ENCODE data around the gene MAN1A1. TPM values are rescaled to one million over a fixed set of nuclear protein-coding genes. Genes with fewer than 3 reads are reported as not detected.
"Not testable (repeated sequence)": the region's sequence is repeated elsewhere in the genome, so short reads cannot be mapped to it uniquely, and the experiment has no call there.

The MAN1A1 gene
- 0.06 and 1.3 TPM in 2 replicates for total RNA-seq (2014; rRNA removed; shearing (Covaris generic))

DNA sequence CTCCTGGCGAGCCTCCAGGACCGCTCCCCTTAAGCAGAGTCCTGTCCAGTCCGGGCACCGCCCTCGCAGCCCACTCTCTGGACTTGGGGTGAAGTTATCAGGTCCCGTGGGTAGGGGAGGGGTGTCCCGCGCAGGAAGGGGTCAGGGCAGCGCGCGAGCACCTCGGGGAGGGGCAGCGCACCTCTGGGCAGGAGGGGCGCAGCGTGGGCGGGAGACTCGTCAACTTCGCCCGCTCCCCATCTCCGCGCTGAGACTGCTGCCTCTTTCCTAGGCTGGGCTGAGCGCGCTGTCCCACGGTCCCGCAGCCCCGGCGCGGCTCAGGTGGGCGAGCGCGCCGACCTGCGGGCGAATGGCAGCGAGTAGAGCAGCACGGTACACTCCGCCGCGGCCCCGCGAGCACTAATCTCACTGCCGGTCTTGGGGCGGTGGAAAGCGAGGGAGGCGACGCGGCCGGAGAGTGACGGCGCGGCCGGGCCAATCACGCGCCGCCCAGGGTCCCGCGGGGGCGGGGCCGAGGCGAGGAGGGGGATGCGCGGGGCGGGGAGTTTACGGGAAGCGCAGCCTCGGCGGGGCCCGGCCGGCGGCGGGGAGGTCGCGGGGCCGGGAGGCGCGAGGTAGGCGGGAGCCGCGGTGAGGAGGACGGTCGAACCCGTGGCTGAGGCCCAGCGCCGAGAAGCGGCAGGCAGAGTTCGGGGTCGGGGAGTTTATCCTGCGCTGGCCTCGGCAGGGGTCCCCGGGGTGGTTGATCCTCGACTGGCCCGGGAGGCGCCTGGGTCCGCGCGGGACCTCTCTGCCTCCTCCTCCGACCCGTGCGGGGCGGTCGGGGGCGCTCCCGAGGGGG, at the start of gene MAN1A1:
Gene MAN1A1, minus strand, starts transcription at position 401 of the 841 bp plus-strand sequence. CDS start 696 bp downstream, outside the sequence.
- H3K27ac ChIP-seq = no peak within 1 kb of the TSS
- peak within 1 kb of the TSS; percentile 49 for H3K4me3 ChIP-seq
- H3K9me3 ChIP-seq (replicated peaks) = 0 out of 2 replicates have a peak, but pooled peaks cover 3% of the 10 kb centered on the region
- H3K4me1 ChIP-seq (replicated peaks) = peaks cover 18% of the 10 kb centered on the region
- H3K27me3 ChIP-seq (replicated peaks) = peaks cover 55% of the 10 kb centered on the region
- no peaks in the 10 kb centered on the region for H3K36me3 ChIP-seq
- DNase-seq (ENCODE audit: low read depth in 1 of 2, low spot score in 2 of 2) = peak; percentile 42 to 55

- H3K36me3 ChIP-seq = no peaks in the 10 kb centered on the region
- H3K27ac ChIP-seq = no peak overlapping the region
- no peak for DNase-seq (ENCODE audit: low read depth in 1 of 2, low spot score in 2 of 2)
- H3K27me3 ChIP-seq (replicated peaks) = no peaks in the 10 kb centered on the region
- H3K4me3 ChIP-seq = no peak overlapping the region
- no peaks in the 10 kb centered on the region for H3K4me1 ChIP-seq (replicated peaks)
- H3K9me3 ChIP-seq (replicated peaks) = no peaks in the 10 kb centered on the region
Measured at GRCh38 chr6:119395192-119395591, 45.6 kb upstream of the MAN1A1 start.

DNA sequence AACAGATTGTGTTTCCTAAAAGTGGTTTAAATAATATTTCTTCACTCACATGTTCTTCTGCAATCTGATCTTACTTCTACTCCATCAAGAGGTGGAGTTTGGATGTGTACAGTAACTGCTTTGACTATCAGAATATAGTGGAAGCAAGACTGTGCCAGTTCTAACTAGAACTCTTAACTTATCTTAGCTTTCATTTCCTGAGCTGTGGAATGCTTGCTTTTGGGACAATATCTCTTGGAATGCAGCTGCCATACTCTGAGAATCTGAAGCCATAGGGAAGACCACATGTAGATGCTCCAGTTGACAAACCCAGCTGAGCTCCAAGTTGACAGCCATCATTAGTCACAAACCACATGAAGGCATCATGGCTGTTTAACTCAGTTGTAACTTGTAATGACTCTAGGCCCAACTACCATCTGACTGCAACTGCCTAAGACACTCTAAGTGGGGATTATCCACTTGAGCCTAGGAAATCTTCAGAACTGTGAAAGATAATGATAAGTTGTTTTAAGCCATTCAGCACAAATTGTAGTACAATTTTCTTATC, 40.8 kb upstream of the MAN1A1 start:
- no peaks in the 10 kb centered on the region for H3K9me3 ChIP-seq (replicated peaks)
- H3K27me3 ChIP-seq (replicated peaks) = no peaks in the 10 kb centered on the region
- no peak overlapping the region for H3K27ac ChIP-seq
- no peaks in the 10 kb centered on the region for H3K4me1 ChIP-seq (replicated peaks)
- no peaks in the 10 kb centered on the region for H3K36me3 ChIP-seq
- H3K4me3 ChIP-seq = no peak overlapping the region
- DNase-seq (ENCODE audit: low read depth in 1 of 2, low spot score in 2 of 2) = no peak

GRCh38 chr6:119385994-119386393, 36.4 kb upstream of the MAN1A1 start:
- no peaks in the 10 kb centered on the region for H3K4me1 ChIP-seq (replicated peaks)
- no peak overlapping the region for H3K27ac ChIP-seq
- H3K4me3 ChIP-seq = no peak overlapping the region
- H3K9me3 ChIP-seq (replicated peaks) = no peaks in the 10 kb centered on the region
- no peaks in the 10 kb centered on the region for H3K36me3 ChIP-seq
- no peak for DNase-seq (ENCODE audit: low read depth in 1 of 2, low spot score in 2 of 2)
- no peaks in the 10 kb centered on the region for H3K27me3 ChIP-seq (replicated peaks)

DNA sequence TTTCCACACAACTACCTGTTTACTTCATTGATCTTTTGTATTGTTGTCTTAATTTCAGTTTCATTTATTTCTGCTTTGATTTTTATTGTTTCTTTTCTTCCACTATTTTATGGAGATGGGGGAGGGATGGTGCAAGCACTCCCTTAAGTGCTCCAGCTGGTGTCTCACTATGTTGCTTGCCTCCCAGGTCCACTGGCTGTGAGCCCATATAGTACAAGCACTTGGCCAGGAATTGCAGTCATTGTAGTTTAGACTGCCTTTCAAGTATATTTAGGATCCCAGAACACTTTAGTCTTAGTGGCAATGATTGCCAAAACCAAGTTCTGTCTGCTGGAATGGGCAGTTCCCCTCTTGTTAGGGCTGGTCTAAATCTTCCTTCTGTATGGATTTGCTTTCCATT, 34.9 kb upstream of the MAN1A1 start:
- no peak for DNase-seq (ENCODE audit: low read depth in 1 of 2, low spot score in 2 of 2)
- H3K4me1 ChIP-seq (replicated peaks) = no peaks in the 10 kb centered on the region
- no peak overlapping the region for H3K27ac ChIP-seq
- no peak overlapping the region for H3K4me3 ChIP-seq
- no peaks in the 10 kb centered on the region for H3K9me3 ChIP-seq (replicated peaks)
- no peaks in the 10 kb centered on the region for H3K27me3 ChIP-seq (replicated peaks)
- H3K36me3 ChIP-seq = no peaks in the 10 kb centered on the region

DNA sequence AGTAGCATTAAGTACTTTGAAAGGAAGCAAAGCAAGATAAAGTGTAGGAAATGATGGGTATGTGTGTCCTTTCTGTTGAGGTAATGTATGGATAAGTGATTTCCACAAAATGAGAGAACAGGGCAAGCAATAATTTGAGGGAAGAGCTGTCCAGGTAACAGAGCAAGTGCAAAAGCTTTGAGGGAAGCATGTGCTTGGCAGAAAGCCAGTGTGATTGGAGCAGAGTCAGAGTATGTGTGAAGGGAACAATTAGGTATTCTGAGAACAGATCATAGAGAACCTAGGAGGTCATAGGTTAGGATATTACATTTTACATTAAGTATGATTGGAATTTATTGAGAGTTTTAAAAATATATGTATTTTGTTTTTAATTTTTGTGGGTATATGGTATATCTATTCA, 30.2 kb upstream of the MAN1A1 start:
- no peak for DNase-seq (ENCODE audit: low read depth in 1 of 2, low spot score in 2 of 2)
- no peaks in the 10 kb centered on the region for H3K4me1 ChIP-seq (replicated peaks)
- no peaks in the 10 kb centered on the region for H3K27me3 ChIP-seq (replicated peaks)
- no peak overlapping the region for H3K27ac ChIP-seq
- H3K9me3 ChIP-seq (replicated peaks) = no peaks in the 10 kb centered on the region
- no peaks in the 10 kb centered on the region for H3K36me3 ChIP-seq
- H3K4me3 ChIP-seq = no peak overlapping the region

DNA sequence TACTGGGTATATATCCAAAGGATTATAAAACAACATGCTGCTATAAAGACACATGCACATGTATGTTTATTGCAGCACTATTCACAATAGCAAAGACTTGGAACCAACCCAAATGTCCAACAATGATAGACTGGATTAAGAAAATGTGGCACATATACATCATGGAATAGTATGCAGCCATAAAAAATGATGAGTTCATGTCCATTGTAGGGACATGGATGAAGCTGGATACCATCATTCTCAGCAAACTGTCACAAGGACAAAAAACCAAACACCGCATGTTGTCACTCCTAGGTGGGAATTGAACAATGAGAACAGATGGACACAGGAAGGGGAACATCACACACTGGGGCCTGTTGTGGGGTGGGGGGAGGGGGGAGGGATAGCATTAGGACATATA, 27.5 kb upstream of the MAN1A1 start:
- DNase-seq (ENCODE audit: low read depth in 1 of 2, low spot score in 2 of 2); H3K4me1 ChIP-seq (replicated peaks); H3K9me3 ChIP-seq (replicated peaks); H3K27ac ChIP-seq; H3K4me3 ChIP-seq; H3K36me3 ChIP-seq; H3K27me3 ChIP-seq (replicated peaks): not testable (repeated sequence)

DNA sequence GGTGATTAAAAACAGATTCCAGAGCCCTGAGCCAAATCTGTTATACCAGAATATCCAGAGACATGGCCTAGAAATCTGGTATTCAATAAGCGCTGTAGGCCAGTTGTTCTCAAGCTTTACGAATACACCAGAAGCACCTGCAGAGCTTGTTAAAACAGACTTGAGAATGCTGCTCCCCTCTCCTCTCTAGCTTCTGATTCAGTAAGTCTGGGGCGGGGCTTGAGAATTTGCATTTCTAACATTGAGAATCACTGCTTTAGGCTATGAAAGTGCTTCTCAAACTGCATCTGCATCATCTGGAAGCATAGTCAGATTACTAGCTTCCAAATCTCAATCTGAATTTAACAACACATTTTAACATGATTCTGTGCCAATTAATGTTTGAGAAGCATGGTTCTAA, 20.5 kb upstream of the MAN1A1 start:
- H3K27me3 ChIP-seq (replicated peaks) = no peaks in the 10 kb centered on the region
- no peak overlapping the region for H3K4me3 ChIP-seq
- H3K9me3 ChIP-seq (replicated peaks) = no peaks in the 10 kb centered on the region
- H3K4me1 ChIP-seq (replicated peaks) = no peaks in the 10 kb centered on the region
- no peaks in the 10 kb centered on the region for H3K36me3 ChIP-seq
- DNase-seq (ENCODE audit: low read depth in 1 of 2, low spot score in 2 of 2) = no peak
- no peak overlapping the region for H3K27ac ChIP-seq

DNA sequence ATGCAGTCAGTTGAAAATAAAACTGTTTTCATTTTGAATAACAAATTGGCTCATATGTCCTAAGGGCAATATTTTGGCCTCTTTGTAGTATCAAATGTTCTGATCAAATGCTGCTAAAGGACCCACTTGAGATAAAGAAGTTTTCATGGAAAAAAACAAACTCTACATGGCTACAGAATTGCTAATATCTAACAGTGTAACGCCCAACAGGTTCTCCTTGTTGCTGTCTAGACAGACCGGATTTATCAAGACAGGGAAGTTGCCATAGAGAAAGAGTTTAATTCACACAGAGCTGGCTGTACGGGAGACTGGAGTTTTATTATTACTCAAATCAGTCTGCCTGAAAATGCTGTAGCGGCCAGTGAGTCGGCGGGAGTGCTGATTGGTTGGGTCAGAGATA, 19.4 kb upstream of the MAN1A1 start:
- no peak overlapping the region for H3K4me3 ChIP-seq
- no peak for DNase-seq (ENCODE audit: low read depth in 1 of 2, low spot score in 2 of 2)
- H3K27me3 ChIP-seq (replicated peaks) = no peaks in the 10 kb centered on the region
- H3K4me1 ChIP-seq (replicated peaks) = no peaks in the 10 kb centered on the region
- H3K27ac ChIP-seq = no peak overlapping the region
- no peaks in the 10 kb centered on the region for H3K9me3 ChIP-seq (replicated peaks)
- H3K36me3 ChIP-seq = no peaks in the 10 kb centered on the region

DNA sequence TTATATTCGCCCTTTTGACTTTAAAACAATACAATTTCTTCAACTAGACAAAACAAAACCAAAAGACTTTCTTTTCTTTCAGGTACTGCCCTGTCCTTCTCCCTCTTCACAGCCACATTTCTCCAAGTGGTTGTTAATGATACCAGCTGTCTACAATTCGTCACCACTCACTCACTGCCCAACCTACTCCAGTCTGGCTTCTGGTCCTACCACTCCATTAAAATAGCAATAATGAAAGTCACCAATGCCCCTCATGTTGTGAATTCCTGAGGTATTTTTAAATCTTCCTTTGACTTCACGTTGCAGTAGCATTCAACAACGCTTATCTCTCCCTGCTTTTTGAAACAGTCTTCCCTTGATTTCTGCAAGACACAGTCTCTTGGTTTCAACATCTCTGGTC, 11.6 kb upstream of the MAN1A1 start:
- H3K36me3 ChIP-seq = no peaks in the 10 kb centered on the region
- no peak overlapping the region for H3K4me3 ChIP-seq
- H3K27ac ChIP-seq = no peak overlapping the region
- peaks cover 3% of the 10 kb centered on the region for H3K27me3 ChIP-seq (replicated peaks)
- H3K9me3 ChIP-seq (replicated peaks) = no peaks in the 10 kb centered on the region
- H3K4me1 ChIP-seq (replicated peaks) = no peaks in the 10 kb centered on the region
- DNase-seq (ENCODE audit: low read depth in 1 of 2, low spot score in 2 of 2) = no peak

- no peak overlapping the region for H3K4me3 ChIP-seq
- H3K4me1 ChIP-seq (replicated peaks) = no peaks in the 10 kb centered on the region
- DNase-seq (ENCODE audit: low read depth in 1 of 2, low spot score in 2 of 2) = no peak
- H3K36me3 ChIP-seq = no peaks in the 10 kb centered on the region
- peaks cover 3% of the 10 kb centered on the region for H3K27me3 ChIP-seq (replicated peaks)
- H3K27ac ChIP-seq = no peak overlapping the region
- H3K9me3 ChIP-seq (replicated peaks) = no peaks in the 10 kb centered on the region
Measured at GRCh38 chr6:119360262-119360915, 10.8 kb upstream of the MAN1A1 start.

- no peak for DNase-seq (ENCODE audit: low read depth in 1 of 2, low spot score in 2 of 2)
- H3K27ac ChIP-seq = no peak overlapping the region
- no peak overlapping the region for H3K4me3 ChIP-seq
- no peaks in the 10 kb centered on the region for H3K9me3 ChIP-seq (replicated peaks)
- H3K4me1 ChIP-seq (replicated peaks) = no peaks in the 10 kb centered on the region
- H3K27me3 ChIP-seq (replicated peaks) = peaks cover 16% of the 10 kb centered on the region
- no peaks in the 10 kb centered on the region for H3K36me3 ChIP-seq
Measured at GRCh38 chr6:119355890-119356289, 6.3 kb upstream of the MAN1A1 start.

DNA sequence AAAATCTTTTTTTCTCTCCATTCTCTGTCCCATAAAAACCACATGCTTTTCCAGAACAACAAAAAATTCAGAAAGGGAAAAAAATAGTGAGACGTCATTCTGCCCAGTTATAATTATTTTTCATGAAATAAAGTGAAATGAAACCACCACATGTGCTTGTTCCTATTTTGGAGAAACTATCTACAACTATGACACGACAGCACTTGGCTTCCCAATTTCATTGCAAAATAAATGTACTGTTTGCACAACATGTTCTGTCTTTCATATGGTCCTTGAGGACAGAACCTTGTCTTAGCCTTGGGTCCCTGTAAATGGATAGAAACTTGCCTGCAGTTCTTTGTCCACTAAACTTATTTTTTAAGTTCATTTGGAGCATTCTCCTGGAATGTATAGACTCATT, 5.6 kb upstream of the MAN1A1 start:
- H3K27ac ChIP-seq = no peak overlapping the region
- H3K9me3 ChIP-seq (replicated peaks) = no peaks in the 10 kb centered on the region
- no peak for DNase-seq (ENCODE audit: low read depth in 1 of 2, low spot score in 2 of 2)
- H3K4me1 ChIP-seq (replicated peaks) = peaks cover under 1% of the 10 kb centered on the region; the same call in 1 of the 2 replicates
- peaks cover 22% of the 10 kb centered on the region for H3K27me3 ChIP-seq (replicated peaks)
- H3K36me3 ChIP-seq = no peaks in the 10 kb centered on the region
- H3K4me3 ChIP-seq = no peak overlapping the region

- Histone ChIP-seq H3K36me3 (no peaks in the 10 kb centered on the region), H3K27ac (no peak overlapping the region), H3K27me3 (replicated peaks) (peaks cover 37% of the 10 kb centered on the region), H3K4me1 (replicated peaks) (peaks cover 14% of the 10 kb centered on the region), H3K4me3 (no peak overlapping the region), H3K9me3 (replicated peaks) (0 out of 2 replicates have a peak, but pooled peaks cover 3% of the 10 kb centered on the region)
- no peak for DNase-seq (ENCODE audit: low read depth in 1 of 2, low spot score in 2 of 2)
Measured at GRCh38 chr6:119353696-119354095, 4.1 kb upstream of the MAN1A1 start.
